ENCODE data around the gene EDEM1.

The EDEM1 gene

GRCh38 chr3:5202222-5202621 lies 14.7 kb downstream of the EDEM1 start:
- no peak for DNase-seq

GRCh38 chr3:5205165-5205941 lies 17.8 kb downstream of the EDEM1 start:
- DNase-seq, result no peak

DNA sequence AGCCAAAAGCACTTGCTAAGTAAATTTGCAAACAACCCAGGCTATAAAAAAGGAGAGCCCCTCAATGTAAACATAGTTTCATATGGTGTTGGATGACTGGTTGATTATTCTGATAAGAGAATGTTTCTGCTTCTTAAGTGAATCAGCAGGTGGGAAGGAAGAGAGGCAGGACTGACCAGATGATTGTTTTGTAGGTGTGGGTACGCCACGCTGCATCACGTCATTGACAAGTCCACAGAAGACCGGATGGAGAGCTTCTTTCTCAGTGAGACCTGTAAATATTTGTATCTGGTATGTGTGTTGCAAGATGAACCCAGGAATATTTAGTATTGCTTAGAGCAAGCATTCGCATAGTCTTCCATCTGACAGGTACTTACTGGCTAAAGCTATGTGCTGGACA lies 23.4 kb downstream of the EDEM1 start:
- no peak for DNase-seq

DNA sequence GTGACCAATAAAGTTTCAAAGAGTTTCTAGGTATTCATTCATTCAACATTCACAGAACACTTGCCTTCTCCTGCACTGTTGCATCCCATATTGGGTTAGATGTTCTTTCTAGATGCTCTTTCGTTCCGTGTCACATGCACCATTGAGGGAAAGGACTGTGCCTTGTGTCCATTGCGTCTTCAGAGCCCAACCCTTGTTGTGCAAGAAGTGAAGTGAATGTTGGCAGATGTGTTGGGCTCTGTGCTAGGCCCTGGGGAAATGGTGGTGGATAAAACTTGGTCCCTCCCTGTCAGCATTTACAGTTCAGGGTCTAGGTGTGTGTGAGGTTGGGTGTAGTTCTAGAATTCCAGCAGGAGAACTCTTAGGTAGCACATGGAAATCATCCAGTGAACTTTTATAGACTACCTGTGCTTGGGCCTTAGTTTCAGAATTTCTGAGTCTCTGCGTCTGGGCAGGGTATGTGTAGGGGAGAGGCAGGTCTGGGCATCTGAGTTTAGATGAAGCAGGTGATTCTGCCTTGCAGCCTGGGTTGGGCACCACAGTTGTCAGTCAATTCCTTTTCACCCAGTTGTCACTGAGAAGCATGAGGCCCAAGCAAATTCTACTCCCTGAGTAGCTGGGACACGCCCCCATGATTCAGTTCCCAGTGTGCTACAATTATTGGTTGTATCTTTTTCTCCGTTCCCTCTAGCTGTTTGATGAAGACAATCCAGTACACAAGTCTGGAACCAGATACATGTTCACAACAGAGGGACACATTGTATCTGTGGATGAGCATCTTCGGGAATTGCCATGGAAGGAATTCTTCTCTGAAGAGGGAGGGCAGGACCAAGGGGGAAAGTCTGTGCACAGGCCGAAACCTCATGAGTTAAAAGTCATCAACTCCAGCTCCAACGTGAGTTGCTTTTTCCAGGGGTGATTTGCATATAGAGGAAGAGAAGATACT lies 25.4 kb downstream of the EDEM1 start:
- DNase-seq, result no peak

GRCh38 chr3:5213574-5213966 lies 26.1 kb downstream of the EDEM1 start:
- no peak for DNase-seq

- DNase-seq, result no peak
Observed at GRCh38 chr3:5214352-5214751, 26.8 kb downstream of the EDEM1 start.

- peak; percentile 9 for DNase-seq
Observed at GRCh38 chr3:5217824-5218595, 30.5 kb downstream of the EDEM1 start.

DNA sequence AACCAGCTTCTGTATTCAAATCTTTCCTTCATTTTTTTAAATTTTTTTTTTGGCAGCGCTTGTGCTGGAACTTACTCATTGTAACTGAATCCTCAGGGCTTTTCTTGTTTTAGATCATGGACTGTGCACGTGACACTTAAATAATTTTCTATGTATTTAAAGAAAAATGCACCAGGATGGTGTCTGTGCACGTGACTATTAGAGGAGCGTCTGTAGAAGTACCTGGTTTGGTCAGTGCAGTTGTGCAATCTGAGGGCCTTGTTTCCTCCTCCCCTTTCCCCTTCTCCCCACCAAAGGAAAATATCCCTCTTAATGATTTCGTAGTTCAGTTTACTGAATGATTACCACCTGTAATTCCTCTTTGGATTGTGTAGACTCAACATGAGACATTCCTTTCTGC lies 31.3 kb downstream of the EDEM1 start:
- no peak for DNase-seq

- DNase-seq, result no peak
Observed at GRCh38 chr3:5219216-5219615, 31.7 kb downstream of the EDEM1 start.

GRCh38 chr3:5220193-5220592 lies 32.7 kb downstream of the EDEM1 start:
- no peak for DNase-seq

DNA sequence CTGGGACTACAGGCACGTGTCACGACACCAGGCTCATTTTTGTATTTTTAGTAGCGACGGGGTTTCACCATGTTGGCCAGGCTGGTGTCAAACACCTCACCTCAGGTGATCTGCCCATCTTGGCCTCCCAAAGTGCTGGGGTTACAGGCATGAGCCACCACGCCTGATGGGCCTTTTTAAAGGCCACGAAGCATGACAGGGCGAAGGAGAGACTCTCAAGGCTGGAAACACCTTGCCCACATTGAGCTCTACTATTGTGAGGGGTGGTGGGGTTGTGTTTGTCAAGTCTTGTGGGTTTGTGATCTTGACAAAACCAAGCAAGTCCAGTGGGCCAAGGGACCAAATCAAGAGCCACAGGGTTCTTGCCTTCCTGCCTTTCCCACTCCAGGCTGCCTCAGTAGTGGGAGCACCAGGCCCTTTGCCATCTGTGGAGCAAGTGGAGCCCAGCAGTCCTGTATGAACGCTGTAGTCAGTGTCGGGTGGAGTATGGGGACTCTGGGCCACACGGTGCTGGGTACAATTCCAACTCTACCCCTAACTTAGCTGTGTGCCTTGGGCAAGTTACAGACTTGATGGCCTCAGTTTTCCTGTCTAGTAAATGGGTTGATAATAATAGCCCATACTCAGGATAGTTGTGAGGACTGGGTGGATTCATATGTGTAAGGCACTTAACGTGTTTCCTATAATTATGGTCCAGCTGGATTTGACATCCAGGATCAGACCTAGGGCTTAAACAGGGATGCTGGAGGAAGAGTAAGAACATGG lies 33.3 kb downstream of the EDEM1 start:
- no peak for DNase-seq

GRCh38 chr3:5221701-5222100 lies 34.2 kb downstream of the EDEM1 start:
- no peak for DNase-seq

DNA sequence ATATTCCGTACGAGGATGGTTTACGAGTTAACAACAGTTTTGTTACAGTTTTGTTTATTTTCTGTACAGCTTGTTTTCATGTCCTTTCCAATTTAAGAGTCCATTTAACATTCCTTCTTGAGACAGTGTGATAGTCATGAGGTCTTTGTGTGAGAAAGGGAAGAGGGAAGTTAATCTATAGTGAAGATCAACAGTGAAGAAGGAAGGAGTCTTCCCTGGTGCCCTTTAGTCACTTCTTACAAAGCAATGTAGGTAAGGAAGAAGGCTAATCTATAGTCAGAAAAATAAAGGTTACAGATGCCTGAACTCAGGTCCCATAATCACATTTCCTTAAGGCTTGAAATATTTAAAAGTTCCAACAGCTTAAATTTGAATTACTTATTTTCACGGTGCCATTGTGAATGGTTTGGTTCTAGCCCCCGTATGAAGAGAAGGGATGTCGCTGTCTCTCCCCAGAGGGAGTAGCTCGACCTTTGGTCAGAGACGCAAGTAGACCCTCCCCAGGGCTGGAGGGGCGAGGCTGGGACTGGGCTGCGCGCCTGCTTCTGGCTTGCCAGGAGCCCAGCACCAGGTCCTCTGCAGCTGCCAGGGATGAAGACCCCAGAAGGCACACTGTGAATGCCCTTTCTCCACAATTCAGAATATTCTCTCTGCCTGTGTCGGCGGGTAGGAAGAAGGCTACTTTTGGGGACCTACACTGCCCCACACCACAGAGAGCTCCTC lies 34.9 kb downstream of the EDEM1 start:
- DNase-seq, result no peak

DNA sequence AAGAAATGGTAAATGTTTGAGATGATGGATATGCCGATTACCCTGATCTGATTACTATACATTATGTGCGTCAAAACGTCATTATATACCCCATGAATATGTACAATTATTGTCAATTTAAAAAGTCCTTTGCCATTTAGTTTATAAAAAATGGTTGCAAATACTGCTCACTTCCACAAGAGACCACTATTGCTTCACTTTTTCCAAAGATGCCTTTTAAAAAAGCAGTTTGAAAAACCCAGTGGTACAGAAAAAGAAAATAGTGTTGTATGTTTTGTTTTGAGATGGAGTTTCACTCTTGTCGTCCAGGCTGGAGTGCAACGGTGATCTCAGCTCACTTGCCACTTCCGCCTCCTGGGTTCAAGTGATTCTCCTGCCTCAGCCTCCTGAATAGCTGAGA lies 39.3 kb downstream of the EDEM1 start:
- no peak for DNase-seq

GRCh38 chr3:5227812-5228211 lies 40.3 kb downstream of the EDEM1 start:
- DNase-seq, result no peak

GRCh38 chr3:5229414-5229813 lies 41.9 kb downstream of the EDEM1 start:
- DNase-seq, result no peak

DNA sequence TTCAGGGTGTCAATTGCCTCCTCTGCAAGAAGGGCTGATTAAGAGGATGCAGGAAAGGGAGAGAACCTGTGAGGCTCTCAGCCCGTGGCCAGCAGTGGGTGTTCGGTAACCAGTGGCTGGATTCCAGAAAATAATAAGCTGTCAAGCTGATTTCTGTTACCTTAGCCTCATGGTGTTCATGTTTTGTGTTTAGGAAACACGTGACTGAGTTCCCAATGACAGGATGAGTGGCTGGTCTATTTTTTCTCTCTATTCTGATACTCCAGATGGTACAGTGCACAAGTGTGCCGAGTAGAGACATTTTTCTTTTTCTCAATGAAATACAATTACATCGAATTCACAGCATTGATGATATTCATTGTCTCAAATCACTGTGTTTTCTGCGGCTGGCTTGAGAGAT lies 43.6 kb downstream of the EDEM1 start:
- no peak for DNase-seq

GRCh38 chr3:5231487-5231886 lies 44.0 kb downstream of the EDEM1 start:
- no peak for DNase-seq

DNA sequence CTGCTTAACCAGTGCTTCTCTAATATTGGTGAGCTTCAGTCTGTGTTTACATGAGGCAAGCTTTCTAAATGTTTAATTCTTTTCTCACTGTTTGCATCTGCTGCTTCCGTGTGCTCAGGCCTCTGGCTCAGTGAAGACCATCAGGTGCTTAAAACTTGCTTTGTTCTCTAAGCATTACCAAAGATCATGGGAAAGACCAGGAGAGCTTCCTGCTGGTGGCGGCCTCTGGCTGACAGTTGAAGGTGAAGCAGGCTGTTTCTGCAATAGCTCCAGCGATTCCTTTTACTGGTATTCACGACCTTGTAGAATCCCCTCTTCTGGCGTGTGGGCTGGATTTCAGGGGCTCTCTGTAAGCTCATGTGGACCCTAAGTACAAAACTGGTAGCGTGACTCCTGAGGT lies 45.1 kb downstream of the EDEM1 start:
- no peak for DNase-seq

GRCh38 chr3:5233026-5233425 lies 45.5 kb downstream of the EDEM1 start:
- no peak for DNase-seq

GRCh38 chr3:5235655-5236054 lies 48.1 kb downstream of the EDEM1 start:
- DNase-seq, result no peak

- no peak for DNase-seq
Observed at GRCh38 chr3:5238545-5238944, 51.0 kb downstream of the EDEM1 start.

Measured in DMS79 (cell line).